ENCODE results near the gene FMN1.

The FMN1 gene

DNA sequence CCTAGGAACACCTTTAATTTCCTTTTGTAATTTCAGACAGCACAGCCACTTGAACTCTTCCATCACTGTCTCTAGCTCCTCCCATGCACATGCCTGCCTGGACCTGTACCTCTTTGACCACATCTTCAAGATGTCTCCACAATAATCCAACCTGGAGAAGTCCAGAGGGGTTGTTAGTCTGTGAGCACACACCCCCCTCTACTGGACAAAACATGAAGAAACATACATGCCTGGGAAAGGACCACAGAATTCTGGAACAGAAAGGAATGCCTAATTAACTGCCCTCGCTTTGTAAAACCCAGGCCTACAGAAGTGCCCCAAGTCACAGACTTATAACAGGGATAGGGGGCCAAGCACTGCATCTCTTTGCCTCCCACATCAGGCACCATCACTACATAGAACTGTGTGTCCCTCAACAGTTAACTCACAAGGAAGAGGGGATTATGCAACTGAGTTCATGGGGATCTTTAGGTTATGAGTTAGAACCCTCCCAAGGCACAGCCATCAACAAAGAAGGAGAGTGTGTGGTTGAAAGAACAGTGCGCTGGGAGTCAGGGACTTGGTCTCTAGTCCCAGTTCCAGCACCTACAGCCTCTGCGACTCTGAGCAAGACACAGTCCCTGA is 61.7 kb downstream of the FMN1 start:
- in situ Hi-C loops (cut with MboI; ENCODE audit: low pct_unique_long_range_greater_than_20kb, low sequenced_read_pairs), result no loop called here
- DNase-seq, result peak; percentile 50

DNA sequence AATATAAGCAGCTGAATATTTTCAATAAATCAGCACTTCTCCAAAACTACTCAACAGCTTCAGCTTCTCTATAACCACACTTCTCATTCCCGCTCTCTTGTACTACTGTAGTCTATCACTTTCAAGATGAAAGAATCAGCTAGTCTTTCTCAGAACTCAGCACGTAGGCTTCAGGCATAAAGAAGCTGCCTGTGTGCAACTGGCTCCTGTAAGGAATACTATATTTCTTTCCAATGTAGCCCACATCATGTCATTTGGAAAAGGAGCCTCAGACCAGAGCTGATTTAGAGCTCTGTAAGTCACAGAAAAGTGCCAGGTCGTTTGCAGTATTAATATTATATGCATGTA is 62.3 kb downstream of the FMN1 start:
- no peak for DNase-seq
- in situ Hi-C loops (cut with MboI; ENCODE audit: low pct_unique_long_range_greater_than_20kb, low sequenced_read_pairs), result no loop called here

DNA sequence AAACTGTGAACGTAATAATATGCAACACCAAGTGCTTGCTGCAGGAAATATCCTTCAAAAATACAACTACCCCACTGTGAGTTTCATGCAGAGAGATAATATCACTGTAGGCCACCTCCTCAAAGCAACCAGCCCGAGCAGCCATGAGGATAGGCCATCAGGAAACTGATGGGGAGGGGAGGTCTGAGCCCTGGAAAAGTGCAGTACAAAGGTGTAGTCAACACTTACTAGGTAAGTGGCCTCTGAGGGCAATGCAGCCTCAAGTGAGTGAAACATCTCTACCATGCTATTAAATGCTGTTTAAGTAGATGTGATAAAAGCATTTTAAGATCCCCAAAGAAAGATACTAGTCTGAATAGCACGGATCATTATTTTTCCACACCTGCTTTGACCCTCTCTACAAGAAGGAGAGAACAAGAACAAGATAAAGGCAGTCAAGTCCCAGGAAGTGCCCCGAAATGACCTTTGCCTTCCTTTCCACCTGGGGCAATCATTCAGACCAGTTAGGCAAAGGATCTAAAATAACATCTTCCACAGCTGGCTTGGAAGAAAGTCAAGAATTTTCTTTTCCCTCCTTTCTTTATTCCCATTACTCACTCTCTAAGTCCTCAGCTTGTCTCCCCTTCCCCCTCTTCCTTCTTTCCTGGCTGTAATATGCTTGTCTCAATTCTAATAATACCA is 62.8 kb downstream of the FMN1 start:
- in situ Hi-C loops (cut with MboI; ENCODE audit: low pct_unique_long_range_greater_than_20kb, low sequenced_read_pairs), result no loop called here
- DNase-seq, result no peak

DNA sequence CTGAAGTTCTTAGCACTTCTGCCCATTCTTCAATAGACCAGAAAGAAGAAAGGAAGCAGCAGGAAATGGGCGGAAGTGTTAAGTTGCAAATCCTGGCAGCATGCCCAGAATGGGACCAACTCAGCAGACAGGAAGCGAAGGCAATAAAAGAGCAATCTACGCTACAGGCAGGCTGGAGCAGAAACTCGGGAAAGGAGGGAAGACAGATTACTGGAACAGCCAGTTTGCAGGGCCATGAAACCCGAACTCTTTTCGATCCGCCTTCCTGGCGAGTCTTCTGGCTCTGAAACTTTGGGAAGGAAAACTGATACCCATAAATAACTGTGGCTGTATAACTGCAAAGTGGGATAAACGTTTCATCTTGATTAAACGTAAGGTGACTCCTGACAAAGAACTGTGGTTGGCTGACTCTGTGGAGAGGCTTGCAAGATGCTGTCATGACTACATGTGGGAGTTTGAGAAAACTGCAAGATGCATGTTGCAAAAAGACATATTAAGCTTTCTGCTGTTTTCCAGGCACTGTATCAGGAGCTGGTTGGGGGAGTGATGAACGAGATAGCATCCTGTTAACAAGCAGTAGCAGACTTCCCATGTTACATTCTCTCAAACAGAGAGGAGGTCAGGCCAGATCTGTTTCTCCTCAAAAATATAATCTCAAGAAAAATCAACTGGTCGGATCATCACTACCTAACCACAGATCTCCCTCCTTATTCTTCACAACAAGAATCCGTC is 67.8 kb downstream of the FMN1 start:
- in situ Hi-C loops (cut with MboI; ENCODE audit: low pct_unique_long_range_greater_than_20kb, low sequenced_read_pairs), result no loop called here
- peak; percentile 94 for DNase-seq

DNA sequence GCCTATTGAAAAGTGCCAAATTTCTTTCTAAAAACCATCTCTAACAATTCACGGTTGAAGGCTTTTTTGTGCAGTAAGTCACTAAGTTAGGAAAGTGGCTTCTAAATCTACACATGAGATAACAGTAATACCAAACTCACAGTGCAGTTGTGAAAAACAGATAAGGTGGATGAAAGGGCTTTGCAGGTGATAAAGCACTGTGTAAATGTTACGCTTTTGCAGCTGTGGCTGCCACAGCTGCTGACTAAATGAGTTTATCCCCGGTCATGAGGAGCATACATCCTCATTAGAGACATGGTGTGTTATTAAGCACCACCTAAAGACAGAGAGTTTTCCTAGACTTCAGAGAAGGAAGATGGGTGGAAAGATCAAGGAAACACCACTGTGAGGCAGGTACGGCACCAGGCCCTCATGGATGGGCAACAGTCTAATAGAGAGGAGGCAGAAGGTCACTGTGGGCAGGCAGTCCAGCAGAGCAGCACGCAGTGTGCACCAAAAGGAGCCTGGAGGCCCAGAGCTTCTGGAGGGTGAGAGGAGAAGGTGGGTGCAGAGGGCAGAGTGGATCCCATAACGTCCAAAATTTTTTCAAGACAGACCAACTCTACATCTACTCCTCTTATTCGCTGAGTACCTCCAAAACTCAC is 68.5 kb downstream of the FMN1 start:
- in situ Hi-C loops (cut with MboI; ENCODE audit: low pct_unique_long_range_greater_than_20kb, low sequenced_read_pairs), result no loop called here
- no peak for DNase-seq

DNA sequence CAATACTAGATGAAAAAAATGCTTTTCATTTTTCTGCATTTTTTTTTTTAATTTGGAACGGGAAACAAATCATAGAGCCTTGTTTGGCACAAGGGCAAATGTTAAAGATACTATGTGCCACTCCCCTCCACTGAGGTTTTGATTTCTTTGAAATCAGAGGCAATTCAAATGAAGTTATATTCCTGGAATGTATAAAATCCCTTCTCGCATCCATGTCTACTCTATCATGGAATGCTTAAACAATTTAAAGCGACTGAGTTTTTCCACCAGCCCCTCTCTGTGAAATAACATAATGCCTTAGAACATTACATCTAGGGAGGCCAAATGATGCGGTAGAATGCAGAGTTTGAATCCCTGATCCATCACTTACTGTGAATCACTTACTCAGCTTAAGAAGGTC is 69.7 kb downstream of the FMN1 start:
- no peak for DNase-seq
- in situ Hi-C loops (cut with MboI; ENCODE audit: low pct_unique_long_range_greater_than_20kb, low sequenced_read_pairs), result no loop called here

DNA sequence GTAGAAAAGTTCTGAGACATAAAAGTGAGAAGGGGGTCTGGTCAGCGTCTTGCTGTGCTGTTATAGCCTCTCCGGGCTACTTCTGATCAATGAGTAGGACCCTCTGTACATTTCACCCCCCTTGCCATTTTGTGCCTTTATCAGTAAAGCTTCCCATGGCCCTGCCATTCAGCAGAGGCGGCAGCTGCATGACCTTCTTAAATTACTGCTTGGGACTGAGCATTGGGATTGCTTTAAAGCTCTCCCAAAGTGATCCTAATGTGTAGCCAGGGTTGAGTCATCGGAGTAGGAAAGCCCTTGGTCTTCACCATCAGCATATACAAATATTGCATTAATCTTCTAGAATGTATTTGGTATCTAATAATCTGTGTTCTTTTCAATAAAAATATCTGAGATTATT is 70.2 kb downstream of the FMN1 start:
- in situ Hi-C loops (cut with MboI; ENCODE audit: low pct_unique_long_range_greater_than_20kb, low sequenced_read_pairs), result no loop called here

DNA sequence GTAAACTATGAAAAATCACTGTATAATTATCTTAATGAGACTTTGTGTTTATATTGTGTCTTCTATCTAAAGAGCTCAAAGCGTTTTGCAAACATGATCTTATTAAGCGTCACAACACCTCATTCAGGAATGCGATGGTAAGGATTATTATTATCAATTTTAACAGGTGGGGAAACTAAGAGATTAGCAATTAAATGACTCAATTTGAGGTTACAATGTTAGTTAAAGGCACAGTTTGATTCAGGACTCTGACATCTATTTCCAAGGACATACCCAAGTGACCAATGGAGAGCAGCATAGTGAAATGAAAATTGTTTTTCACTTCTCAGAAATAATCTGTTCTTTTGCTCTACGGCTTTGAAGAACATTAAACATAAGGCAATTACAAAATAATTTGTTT is 74.6 kb downstream of the FMN1 start:
- in situ Hi-C loops (cut with MboI; ENCODE audit: low pct_unique_long_range_greater_than_20kb, low sequenced_read_pairs), result no loop called here
- no peak for DNase-seq

More for the DNA sequence above, 70.2 kb downstream of the FMN1 start:
- no peak for DNase-seq

DNA sequence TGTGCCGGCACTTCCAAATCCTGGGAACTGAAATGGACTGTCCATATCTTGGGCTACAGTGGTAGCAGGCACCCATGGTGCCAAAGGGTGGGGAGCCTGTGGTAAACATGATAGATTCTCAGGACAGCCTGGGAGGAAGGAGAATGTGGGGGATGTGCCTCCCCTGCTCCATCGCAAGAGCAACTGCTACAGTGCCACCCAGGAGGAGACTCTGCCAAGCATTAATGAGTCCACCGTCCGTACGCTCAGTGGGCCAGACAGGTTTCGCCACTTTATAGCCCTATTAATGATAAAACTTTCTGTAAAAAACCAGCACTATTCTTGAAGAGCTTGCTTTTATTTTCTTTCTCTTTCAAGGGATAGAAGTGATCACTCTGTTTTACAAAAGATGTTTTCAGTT is 75.2 kb downstream of the FMN1 start:
- in situ Hi-C loops (cut with MboI; ENCODE audit: low pct_unique_long_range_greater_than_20kb, low sequenced_read_pairs), result no loop called here
- no peak for DNase-seq

DNA sequence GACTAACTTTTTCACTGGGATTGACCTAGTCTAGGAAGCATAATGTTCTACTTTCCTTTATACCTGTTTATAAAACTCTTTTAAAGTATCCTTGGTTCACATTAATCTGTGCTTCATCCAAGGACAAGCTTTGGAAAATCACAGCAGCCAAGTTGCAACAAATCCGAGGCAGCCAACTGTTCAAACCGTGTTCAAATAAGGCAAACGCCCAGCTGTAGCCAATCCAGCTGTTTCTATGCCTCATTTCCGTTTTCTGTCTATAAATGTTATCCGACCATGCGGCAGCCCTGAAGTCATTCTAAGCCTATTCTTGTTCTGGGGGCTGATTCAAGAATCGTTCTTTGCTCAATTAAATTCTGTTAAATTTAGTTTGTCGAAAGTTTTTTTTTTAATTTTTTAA is 78.3 kb downstream of the FMN1 start:
- no peak for DNase-seq
- in situ Hi-C loops (cut with MboI; ENCODE audit: low pct_unique_long_range_greater_than_20kb, low sequenced_read_pairs), result no loop called here

DNA sequence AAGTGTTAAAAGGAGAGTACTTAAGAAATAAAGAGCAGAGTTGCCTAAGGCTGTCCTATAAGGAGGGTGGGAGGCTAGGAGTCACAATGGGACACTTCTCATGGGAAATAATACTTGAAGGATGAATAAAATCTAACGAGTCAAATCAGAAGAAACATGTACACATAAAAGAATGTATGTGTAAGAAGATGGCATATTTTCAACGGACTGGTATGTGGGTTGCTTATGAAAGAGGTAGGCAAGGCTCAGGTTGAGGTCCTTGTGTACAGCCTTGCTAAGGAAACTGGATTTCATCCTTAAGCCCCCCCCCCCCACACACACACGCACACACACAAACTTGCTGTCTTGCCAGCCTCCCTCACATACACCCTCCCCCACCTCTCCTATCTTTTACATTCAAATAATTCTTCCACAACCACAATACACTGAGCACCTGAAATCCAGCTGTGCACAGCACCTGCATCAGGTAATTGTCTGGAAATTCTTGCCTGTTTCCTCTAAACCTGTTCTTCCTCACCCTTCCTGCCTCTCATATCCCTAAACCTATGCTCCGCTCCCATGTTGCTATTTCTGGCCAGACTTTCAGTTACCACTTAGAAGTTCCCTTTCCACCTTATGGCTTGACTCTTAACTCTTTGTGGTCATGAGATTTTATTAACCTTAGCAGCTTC is 79.2 kb downstream of the FMN1 start:
- in situ Hi-C loops (cut with MboI; ENCODE audit: low pct_unique_long_range_greater_than_20kb, low sequenced_read_pairs), result no loop called here
- no peak for DNase-seq

DNA sequence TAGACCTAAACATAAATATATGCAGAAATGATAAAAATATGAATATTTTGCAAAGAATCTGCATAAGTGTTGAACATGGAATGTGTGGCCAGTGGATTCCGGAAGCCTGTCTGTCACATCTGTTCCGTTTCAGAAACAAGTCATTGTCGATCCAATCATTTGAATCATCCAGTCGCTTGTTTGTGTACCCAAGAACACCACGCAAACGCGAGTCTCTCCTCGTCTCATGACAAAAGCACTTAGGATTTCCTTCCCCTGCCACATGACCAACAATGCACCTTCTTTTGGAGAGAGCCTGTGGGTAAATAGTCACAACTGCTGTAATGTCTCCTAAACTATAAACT is 80.2 kb downstream of the FMN1 start:
- DNase-seq, result no peak
- in situ Hi-C loops (cut with MboI; ENCODE audit: low pct_unique_long_range_greater_than_20kb, low sequenced_read_pairs), result no loop called here

DNA sequence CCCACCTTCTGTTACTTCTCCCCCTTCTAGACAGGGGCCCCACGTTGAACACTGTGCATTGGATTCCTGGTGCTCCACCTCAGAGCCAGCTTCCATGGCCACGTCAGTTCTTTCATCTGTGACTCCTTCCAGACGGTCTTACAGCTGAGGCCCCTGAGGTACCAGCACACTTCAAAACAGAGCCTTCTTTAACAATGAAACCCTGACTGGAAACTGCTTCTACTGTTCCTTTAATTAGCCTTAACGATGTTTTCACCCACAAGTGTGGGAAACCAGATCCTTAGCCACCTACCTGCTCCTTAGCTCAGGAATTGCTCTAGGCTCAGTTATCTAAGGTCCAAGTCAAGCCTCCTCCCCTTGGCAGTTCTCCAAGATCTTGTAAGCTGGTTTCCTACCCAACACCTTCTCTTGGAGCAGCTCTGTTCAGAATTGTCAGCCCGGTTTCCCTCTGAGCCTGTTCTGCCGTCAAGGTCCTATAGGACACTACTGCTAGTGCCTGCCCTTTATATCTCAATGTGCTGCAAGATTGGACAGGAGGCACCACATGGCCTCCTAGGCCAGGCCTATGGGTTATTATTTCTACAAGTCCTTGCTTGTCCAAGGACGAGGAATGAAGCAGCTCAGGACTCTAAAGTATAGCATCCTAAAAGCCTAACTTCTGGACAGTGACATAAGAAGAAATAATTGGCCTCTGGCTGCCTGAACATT is 80.7 kb downstream of the FMN1 start:
- DNase-seq, result no peak
- in situ Hi-C loops (cut with MboI; ENCODE audit: low pct_unique_long_range_greater_than_20kb, low sequenced_read_pairs), result no loop called here

DNA sequence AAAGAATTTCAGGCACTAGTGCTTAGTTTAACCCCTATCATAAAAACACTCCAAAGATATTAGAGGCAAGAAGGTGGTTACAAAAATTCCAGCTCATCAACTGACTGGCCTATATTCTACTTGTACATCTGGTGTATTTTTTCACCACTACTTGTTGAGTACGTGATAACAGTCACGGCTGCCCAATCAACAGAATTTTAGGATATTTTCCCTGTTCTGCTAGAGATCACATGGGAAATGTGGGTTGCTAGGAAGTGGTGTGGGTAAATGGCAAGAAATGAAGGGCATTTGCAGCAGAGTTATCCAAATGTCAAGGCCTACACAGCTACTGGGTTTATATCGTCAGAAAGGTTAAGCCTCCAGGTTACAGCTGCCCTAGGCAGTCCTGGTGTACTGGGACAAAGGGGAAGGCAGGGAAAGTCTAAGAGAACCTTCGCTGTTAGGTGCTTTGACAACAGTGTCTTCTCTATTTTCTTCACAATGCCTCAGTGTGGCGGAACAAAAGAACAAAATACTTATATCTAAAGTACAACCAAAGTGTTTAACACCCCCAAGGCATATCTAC is 81.9 kb downstream of the FMN1 start:
- no peak for DNase-seq
- in situ Hi-C loops (cut with MboI; ENCODE audit: low pct_unique_long_range_greater_than_20kb, low sequenced_read_pairs), result no loop called here

DNA sequence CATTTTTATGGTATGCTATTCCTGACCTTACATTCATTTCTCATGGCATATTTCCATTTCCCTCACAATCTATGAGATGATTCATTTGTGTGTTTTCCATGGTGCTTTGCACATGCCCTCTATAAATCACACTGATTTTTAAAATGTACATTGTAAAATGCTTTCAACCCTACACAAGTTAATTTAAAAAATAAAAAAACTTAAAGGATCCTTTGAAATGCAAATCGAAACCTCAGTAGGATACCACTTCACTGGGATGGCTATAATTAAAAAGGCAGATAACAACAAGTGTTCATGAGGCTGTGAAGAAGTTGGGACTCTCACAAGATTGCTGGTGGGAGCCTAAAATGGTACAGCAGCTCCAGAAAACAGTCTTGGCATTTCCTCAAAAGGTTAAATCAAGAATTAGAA is 83.5 kb downstream of the FMN1 start:
- in situ Hi-C loops (cut with MboI; ENCODE audit: low pct_unique_long_range_greater_than_20kb, low sequenced_read_pairs), result no loop called here
- DNase-seq, result no peak

DNA sequence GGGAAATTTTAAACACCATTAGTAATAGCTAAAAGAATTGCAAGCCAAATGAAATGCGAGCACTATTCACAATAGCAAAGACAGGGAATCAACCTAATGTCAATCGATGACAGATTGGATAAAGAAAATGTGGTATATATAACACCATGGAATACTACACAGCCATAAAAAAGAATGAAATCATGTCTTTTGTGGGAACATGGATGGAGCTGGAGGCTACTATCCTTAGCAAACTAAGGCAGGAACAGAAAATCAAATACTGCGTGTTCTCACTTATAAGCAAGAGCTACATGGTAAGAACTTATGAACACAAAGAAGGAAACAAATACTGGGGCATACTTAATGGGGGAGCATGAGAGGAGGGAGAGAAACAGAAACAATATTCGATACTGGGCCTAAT is 85.2 kb downstream of the FMN1 start:
- no peak for DNase-seq
- in situ Hi-C loops (cut with MboI; ENCODE audit: low pct_unique_long_range_greater_than_20kb, low sequenced_read_pairs), result no loop called here

DNA sequence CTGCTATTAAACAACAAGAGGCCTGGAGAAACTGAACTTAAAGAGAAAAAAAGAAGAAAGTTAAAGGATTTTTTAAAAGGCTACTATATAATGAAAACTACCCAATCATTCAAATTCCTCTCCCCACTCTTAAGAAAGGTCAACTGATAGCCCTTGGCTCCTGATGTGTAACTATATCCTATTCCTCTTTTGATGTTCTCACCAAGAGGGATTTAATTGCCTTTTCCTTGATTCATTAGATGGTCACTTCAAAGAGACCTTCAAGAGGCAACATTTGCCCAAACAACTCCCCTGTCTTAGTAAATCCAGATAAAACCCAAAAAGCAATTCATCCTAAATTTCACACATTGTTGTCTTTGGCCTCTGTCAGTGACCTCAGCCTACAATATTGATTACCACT is 86.0 kb downstream of the FMN1 start:
- DNase-seq, result no peak
- in situ Hi-C loops (cut with MboI; ENCODE audit: low pct_unique_long_range_greater_than_20kb, low sequenced_read_pairs), result no loop called here

DNA sequence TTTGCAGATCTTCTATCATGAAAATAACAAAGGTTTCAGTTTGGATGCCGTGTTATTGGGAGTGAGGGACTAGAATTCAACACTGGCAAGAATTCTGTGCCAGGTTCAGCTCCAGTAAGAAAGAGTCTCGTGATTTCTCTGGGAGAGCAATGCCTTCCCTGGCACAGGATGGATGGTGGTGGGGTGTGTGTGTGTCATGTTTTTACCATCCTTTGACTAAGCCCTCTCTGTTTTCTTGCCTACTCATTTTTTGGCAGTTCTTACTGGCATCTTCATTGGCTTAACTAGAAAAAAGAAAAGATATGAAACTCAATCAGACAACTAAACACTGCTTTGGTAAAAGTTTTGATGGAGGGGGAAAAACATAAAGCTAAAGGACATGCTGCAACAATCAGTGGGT is 86.6 kb downstream of the FMN1 start:
- in situ Hi-C loops (cut with MboI; ENCODE audit: low pct_unique_long_range_greater_than_20kb, low sequenced_read_pairs), result no loop called here
- no peak for DNase-seq

DNA sequence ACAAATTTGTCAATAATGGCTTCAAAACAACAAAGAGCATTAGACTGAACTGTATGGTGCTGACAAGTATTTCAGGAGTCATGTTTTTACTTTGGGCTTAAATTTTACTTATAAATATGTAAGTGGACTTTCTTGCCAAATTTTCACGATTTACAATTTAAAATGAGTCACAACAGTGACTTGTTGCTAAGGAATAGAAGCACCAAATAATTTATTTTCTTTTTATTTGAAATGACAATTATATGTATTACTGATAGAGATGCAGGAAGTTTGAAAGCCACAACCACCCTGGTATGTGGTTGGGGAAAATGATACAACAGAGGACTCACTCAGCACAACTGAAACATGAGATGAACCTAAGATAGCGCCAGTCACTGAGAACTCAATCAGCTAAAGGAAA is 90.3 kb downstream of the FMN1 start:
- no peak for DNase-seq
- in situ Hi-C loops (cut with MboI; ENCODE audit: low pct_unique_long_range_greater_than_20kb, low sequenced_read_pairs), result no loop called here

Measured in KBM-7 (cell line).